NCI-H69 (cell line): ENCODE measurements around the gene ZNF556.

ENCODE experiments used
- DNase-seq: peaks from one replicate; lab custom pipeline; 2025; lab: John Stamatoyannopoulos, UW

Gene ZNF556

DNA sequence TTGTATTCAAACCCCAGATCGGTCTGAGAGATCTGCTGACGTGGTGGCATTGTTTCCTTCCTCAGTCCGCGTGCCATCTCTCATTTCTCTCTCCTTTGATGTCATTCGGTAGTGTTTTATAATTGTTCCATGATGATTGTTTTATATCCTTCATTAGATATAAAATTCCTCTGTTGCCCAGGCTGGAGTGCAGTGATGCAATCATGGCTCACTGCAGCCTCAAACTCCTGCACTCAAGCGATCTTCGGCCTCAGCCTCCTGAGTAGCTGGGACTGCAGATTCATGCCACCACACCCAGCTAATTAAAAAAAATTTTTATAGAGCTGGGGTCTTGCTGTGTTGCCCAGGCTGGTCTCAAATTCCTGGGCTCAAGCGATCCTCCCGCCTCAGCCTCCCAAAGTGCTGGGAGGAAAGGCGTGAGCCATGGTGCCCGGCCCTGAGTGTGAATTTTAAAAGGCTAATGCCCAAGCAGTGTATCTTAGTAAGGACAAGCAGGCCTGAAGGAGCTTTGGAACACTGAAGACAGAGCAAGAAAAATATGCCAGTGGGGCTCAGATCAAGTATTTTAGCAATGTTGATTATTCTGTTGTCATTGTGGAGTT lies 38.9 kb downstream of the ZNF556 start:
- DNase-seq, result no peak

DNA sequence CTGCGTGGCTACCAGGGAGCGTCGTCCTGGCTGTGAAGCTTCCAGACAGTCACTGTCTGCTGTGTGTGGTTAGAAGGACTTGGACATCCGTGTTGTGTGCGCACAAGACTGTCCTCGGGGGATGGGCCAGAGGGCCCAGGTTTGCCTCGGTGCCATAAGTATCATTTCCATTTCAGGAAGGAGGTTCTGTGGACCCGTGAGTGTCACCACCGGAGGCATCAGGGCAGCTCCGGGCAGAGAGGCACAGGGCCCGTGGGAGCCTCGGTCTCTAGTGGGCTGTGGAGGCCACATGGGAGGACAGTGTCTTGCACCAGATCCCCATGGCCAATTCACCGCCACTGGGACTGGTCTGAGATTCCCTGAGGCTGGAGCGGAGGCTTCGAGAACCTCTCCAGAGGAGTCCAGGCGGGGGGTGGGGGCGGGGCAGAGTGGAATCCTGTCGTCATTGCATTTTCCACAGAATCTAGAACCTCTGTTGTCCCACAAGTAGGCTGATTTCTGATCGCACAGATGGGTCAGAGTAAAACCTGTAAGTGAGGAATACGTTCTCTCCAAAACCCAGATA lies 39.6 kb downstream of the ZNF556 start:
- no peak for DNase-seq

DNA sequence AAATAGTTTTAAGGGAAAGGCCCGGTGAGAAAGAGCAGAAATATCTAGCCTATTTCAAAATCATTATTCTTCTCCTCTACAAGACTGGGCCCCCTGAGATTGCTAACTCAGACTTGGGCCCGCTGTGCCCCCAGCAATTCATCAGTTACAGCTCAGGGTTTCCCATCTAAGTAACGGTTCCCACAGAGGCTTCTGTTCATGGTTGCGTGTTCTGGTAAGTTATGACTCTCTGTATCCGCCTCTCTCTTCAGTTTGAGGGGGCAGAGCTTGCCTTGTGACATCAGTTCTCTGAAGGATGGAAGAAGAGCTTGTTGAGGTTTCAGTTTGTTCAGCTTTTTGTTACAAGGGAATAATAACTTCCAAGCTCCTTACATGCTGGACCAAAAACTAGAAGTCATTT lies 45.2 kb downstream of the ZNF556 start:
- no peak for DNase-seq

DNA sequence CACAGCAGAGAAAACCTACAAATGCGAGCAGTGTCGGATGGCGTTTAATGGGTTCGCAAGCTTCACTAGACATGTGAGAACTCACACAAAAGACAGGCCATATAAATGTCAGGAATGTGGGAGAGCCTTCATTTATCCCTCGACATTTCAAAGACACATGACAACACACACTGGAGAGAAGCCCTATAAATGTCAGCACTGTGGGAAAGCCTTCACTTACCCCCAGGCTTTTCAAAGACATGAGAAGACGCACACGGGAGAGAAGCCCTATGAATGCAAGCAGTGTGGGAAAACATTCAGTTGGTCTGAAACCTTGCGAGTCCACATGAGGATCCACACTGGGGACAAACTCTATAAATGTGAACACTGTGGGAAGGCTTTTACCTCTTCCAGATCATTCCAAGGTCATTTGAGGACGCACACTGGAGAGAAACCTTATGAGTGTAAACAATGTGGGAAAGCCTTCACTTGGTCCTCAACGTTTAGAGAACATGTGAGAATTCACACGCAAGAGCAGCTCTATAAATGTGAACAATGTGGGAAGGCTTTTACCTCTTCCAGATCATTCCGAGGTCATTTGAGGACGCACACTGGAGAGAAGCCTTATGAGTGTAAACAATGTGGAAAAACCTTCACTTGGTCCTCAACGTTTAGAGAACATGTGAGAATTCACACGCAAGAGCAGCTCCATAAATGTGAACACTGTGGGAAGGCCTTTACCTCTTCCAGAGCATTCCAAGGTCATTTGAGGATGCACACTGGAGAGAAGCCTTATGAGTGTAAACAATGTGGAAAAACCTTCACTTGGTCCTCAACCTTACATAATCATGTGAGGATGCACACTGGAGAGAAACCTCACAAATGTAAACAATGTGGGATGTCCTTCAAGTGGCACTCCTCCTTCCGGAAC lies 50.4 kb downstream of the ZNF556 start:
- no peak for DNase-seq

DNA sequence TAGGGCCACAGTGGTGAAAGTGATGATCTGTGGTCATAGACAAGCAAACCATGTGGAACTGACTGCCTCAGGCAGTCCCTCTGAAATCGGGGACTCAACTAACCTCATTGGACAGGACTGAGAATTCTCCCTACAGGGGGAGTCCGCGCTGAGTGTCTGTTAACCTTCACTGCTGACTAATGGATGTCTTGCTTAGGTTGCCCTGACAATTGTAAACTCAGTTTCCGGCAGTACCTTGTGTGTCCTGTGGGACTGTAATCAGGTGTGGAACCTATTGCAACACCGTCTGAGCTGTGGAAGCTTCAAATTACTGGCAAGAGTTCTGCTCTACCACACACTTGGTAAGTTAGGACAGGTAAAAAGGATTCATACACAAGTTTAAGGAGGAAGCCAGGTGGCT lies 55.9 kb downstream of the ZNF556 start:
- peak; percentile 94 for DNase-seq

DNA sequence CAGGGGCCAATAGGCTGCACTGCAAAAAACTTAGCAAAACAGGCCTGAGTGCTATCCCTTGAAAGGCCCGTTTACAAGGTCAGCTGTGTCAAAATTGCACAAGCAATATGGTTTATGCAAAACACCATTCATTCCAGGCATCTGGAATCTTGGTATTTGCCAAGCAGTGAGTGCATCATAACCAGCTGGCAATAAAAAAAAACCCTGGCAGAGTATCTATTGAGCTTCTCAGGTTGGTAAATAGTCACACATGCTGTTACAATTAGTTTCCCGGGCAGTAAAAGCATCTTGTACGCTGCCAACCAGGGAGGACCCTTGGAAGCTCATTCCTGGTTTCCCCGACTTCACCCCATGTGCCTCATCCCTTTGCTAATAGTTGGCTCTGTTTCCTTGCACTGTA lies 56.4 kb downstream of the ZNF556 start:
- peak; percentile 96 for DNase-seq

DNA sequence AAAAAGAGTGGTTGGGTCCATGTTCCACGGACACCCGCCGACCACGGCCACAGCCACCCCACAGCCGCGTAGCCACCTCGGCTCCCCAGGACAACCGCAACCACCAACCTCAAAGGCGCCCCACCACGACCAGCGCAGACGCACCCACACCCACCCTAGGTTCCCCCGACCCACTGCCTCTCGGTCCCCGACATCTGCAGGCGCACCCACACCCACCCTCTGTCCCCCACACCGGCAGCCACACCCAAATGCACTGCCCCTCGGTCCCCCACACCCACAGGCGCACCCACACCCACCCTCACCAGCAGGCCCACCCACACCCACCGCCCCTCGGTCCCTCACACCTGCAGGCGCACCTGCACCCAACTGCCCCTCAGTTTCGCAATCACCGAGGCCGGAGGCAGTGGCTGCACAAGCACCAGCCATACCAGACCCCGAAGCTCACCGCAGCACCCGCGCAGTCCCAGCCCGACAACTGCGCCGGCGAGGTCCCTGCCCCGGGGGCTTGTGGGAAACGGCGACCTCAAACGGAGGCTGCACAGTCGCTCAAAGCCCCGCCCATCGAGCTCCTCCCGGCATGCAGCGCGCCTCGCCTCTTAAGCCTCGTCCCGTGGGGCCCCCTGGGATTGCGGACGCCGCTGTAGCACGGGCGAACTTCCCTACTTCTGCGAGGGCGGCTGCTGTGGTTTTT lies 59.4 kb downstream of the ZNF556 start:
- DNase-seq, result no peak

DNA sequence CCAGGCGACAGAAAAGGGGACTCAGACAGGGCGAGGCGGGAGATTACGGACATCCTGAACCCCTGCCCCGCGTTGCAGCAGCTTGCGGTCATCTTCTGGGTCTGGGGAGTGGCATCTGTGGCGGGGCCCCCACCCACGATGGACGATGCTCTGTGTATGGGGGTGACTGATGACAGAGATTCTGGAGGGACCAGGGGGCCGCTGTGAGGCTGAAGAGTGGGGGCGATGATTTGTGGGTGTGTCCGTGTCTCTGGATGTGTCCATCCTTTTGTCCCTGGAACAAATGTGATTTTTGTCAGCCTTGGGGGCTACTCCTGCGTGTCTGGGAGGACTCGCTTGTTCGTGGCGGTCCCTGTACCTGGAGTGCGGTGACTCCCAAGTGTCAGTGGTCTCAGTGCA lies 59.9 kb downstream of the ZNF556 start:
- no peak for DNase-seq
